ENCODE results near the gene CYP24A1.

Gene CYP24A1

DNA sequence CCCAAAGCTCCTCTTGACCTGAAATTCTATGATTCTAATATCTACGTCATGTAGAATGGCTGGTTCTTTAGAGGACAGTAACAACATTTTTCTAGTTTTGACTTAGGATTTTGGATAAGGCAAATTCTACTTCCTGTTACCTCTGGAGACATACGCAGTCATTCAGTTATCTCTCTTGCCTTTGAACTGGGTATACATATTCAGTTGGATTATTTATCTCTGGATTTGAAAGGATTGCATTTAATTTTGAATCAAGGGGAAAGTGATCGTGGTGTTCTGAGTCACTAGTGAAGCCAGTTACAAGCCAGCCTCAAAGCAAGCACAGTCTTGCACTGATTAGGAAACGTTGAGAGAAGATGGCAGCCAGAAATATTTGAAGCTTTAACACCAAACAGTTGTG, 68.1 kb downstream of the CYP24A1 start:
- no peak for DNase-seq (ENCODE audit: low read depth, low spot score)
- no peak overlapping the region for H3K4me3 ChIP-seq (ENCODE audit: low read length)

DNA sequence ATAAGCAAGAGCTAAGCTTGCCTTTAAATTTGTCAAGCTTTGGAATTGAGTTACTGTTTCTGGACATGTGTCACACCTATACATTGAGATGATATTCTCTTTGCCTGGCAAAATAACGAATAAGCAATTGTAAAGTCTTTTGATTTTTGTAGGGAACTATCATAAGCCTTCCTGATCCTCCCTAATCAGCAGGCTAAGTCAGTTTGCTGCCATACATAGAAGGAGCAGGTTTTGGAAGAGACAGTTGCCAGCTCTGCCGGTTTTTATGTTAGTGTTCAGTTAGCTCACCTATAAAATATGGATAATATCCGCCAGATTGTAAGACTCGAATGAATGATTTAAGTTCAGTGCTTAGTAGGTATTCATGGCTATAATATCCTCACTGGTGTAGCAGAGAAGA, 69.0 kb downstream of the CYP24A1 start:
- no peak overlapping the region for H3K4me3 ChIP-seq (ENCODE audit: low read length)
- DNase-seq (ENCODE audit: low read depth, low spot score) = no peak

DNA sequence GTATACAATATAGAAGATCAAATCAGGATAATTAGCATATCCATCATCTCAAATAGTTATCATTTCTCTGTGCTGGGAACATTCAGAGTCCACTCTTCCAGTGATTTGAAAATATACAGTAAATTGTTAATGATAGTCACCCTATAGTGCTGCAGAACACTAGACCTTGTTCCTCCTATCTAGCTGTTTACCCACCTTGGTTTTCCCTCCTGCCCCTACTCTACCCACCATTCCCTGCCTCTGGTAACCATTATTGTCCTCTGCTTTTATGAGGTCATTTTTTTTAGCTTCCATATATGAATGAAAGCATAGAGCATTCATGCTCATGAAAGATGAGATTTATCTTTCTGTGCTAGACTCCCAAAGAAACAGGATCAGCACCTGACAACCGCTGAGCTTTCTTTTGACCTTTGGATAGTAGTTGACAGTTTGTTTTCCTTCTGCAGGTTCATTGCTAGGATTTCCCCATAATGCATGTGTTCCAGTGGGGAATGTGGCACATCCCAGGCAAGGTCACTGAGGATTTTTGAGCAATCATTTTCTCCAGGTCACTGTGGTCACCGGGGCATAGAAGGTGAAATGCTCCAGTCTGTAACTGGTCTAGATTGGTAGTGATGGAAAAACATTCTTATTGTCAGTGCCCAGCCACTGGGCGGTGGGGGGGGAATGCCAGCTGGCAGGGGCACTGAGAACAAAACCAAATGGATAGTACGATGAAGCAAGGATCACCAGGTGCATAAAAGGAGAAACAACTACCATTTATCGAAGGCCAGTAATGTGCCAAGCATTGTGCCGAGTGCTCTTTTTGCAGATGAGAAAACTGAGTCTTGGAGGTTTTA, 69.8 kb downstream of the CYP24A1 start:
- no peak for DNase-seq (ENCODE audit: low read depth, low spot score)
- no peak overlapping the region for H3K4me3 ChIP-seq (ENCODE audit: low read length)

Data from Jurkat, Clone E6-1 (cell line).